ENCODE results near the gene RTF2.

DNA sequence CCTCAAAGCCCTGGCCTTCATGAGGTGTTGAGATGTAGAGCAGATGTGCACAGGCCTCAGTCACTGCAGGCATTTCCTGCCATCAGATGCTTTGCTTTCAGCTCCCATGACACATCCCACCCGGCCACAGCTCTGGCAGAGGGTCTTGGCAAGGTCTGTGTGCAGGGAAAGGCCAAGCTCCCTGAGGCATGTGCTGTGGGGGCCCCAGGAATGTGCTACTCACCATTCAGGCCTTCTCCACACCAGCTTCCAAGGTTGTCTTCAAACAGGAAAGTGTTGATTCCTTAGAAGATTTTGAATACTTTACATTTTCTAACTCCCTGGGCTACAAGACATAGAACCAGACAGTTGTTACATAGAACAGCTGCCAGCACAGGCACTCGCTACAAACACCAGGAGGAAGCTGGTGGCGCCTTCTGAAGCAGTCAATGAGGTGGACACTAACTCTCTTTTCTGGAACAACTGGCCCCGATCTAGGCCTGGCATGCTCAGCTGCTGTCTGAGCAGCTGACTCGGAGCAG is 28.6 kb upstream of the RTF2 start:
- TF ChIP-seq, protein P1, sequence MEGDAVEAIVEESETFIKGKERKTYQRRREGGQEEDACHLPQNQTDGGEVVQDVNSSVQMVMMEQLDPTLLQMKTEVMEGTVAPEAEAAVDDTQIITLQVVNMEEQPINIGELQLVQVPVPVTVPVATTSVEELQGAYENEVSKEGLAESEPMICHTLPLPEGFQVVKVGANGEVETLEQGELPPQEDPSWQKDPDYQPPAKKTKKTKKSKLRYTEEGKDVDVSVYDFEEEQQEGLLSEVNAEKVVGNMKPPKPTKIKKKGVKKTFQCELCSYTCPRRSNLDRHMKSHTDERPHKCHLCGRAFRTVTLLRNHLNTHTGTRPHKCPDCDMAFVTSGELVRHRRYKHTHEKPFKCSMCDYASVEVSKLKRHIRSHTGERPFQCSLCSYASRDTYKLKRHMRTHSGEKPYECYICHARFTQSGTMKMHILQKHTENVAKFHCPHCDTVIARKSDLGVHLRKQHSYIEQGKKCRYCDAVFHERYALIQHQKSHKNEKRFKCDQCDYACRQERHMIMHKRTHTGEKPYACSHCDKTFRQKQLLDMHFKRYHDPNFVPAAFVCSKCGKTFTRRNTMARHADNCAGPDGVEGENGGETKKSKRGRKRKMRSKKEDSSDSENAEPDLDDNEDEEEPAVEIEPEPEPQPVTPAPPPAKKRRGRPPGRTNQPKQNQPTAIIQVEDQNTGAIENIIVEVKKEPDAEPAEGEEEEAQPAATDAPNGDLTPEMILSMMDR (IDR thresholded peaks at IDR 0.05; ENCODE audit: poor library complexity, severe bottlenecking): no peak
- TF ChIP-seq EP300 (conservative IDR thresholded peaks at IDR 0.05; ENCODE audit: poor library complexity, severe bottlenecking) (no peak), SMC3 (conservative IDR thresholded peaks at IDR 0.05; ENCODE audit: poor library complexity) (no peak)
